Vagina (tissue), 2 donors: ENCODE measurements around the gene NPEPPS.

Source experiments
- CTCF ChIP-seq, 3 experiments: fragments of 450-650 bp in 2 of 3; fragments of 200-600 bp in 1 of 3; sonication (generic) in 1 of 3; IDR thresholded peaks; one replicate each; pipeline ENCODE4 v1.5.1; 2017 to 2019; ENCODE audit warnings: antibody characterized with exemption in 3 of 3, mild to moderate bottlenecking in 2 of 3, moderate library complexity in 2 of 3
- POLR2A ChIP-seq, 2 donors: fragments of 450-650 bp; IDR thresholded peaks; one replicate each; pipeline ENCODE4 v1.6.1; 2017; ENCODE audit warnings: antibody characterized with exemption in 2 of 2, mild to moderate bottlenecking in 2 of 2, moderate library complexity in 2 of 2

- TF ChIP-seq CTCF (IDR thresholded peaks at IDR 0.05) = no peak
- TF ChIP-seq POLR2A (IDR thresholded peaks at IDR 0.05) = no peak
These were observed 98.9 kb downstream of the NPEPPS start for GRCh38 chr17:47629826-47630225.
